SK-N-SH treated with all-trans-retinoic acid at 6 μM for 48 hours (cell line): Measurements from ENCODE around the gene MYO9B.

Experiments used
- ATAC-seq: fragments of 200-7000 bp; cut with Tn5 transposase; 3 replicates; pipeline ENCODE4 v1.9.1; 2020; ENCODE audit warnings: mild to moderate bottlenecking, moderate library complexity
- ARNTL ChIP-seq: fragments of 450-650 bp; formaldehyde crosslinking; IDR thresholded peaks from 2 replicates; pipeline ENCODE4 v1.5.0; 2020; ENCODE audit warnings: low read depth, mild to moderate bottlenecking, moderate library complexity, borderline replicate concordance
- BACH2 ChIP-seq: fragments of 250-450 bp; sonication (Bioruptor Pico); IDR thresholded peaks from 2 replicates; pipeline ENCODE4 v1.9.0; 2021; ENCODE audit warnings: mild to moderate bottlenecking, borderline replicate concordance
- CSDC2 ChIP-seq: fragments of 250-450 bp; sonication (Bioruptor Pico); IDR thresholded peaks from 2 replicates; pipeline ENCODE4 v1.5.0; 2020; ENCODE audit warnings: mild to moderate bottlenecking, moderate library complexity
- CSRNP3 ChIP-seq: fragments of 250-450 bp; sonication (Bioruptor Pico); IDR thresholded peaks from 2 replicates; pipeline ENCODE4 v1.5.1; 2021; ENCODE audit warnings: mild to moderate bottlenecking, moderate library complexity
- ESRRG ChIP-seq: fragments of 250-450 bp; sonication (Bioruptor Pico); IDR thresholded peaks from 2 replicates; pipeline ENCODE4 v1.6.1; 2021; ENCODE audit warnings: mild to moderate bottlenecking
- GLIS3 ChIP-seq: fragments of 250-450 bp; sonication (Bioruptor Pico); IDR thresholded peaks from 2 replicates; pipeline ENCODE4 v1.5.0; 2020; ENCODE audit warnings: mild to moderate bottlenecking, moderate library complexity
- OSR1 ChIP-seq: fragments of 250-450 bp; sonication (Bioruptor Pico); IDR thresholded peaks from 2 replicates; pipeline ENCODE4 v1.8.0; 2022; ENCODE audit warnings: moderate library complexity, mild to moderate bottlenecking, inconsistent platforms
- PATZ1 ChIP-seq: fragments of 250-450 bp; sonication (Bioruptor Pico); IDR thresholded peaks from 2 replicates; pipeline ENCODE4 v1.8.0; 2020; ENCODE audit warnings: mild to moderate bottlenecking, moderate library complexity, borderline replicate concordance
- PPARA ChIP-seq: fragments of 250-450 bp; sonication (Bioruptor Pico); IDR thresholded peaks from 2 replicates; pipeline ENCODE4 v1.5.0; 2020; ENCODE audit warnings: mild to moderate bottlenecking, borderline replicate concordance
- RARB ChIP-seq: fragments of 250-450 bp; sonication (Bioruptor Pico); IDR thresholded peaks from 2 replicates; pipeline ENCODE4 v1.8.0; 2021; ENCODE audit warnings: mild to moderate bottlenecking, moderate library complexity
- TCF4 ChIP-seq: fragments of 250-450 bp; sonication (Bioruptor Pico); IDR thresholded peaks from 2 replicates; pipeline ENCODE4 v1.8.0; 2021; ENCODE audit warnings: mild to moderate bottlenecking, moderate library complexity, borderline replicate concordance
- ZC3H10 ChIP-seq: fragments of 250-450 bp; sonication (Bioruptor Pico); IDR thresholded peaks from 2 replicates; pipeline ENCODE4 v1.5.1; 2021; ENCODE audit warnings: mild to moderate bottlenecking, moderate library complexity
- ZFP3 ChIP-seq: fragments of 250-450 bp; sonication (Bioruptor Pico); IDR thresholded peaks from 2 replicates; pipeline ENCODE4 v1.5.0; 2020; ENCODE audit warnings: mild to moderate bottlenecking, moderate library complexity
- ZFP30 ChIP-seq: fragments of 450-650 bp; formaldehyde crosslinking; IDR thresholded peaks from 2 replicates; pipeline ENCODE4 v1.5.0; 2022; ENCODE audit warnings: mild to moderate bottlenecking, moderate library complexity
- ZNF565 ChIP-seq: fragments of 450-650 bp; formaldehyde crosslinking; conservative IDR thresholded peaks from 2 replicates; pipeline ENCODE4 v1.5.0; 2020; ENCODE audit warnings: low read depth, mild to moderate bottlenecking, moderate library complexity
- ZNF70 ChIP-seq: fragments of 450-650 bp; formaldehyde crosslinking; IDR thresholded peaks from 2 replicates; pipeline ENCODE4 v1.5.0; 2020; ENCODE audit warnings: mild to moderate bottlenecking, moderate library complexity
- ZNF8 ChIP-seq: fragments of 450-650 bp; formaldehyde crosslinking; IDR thresholded peaks from 2 replicates; pipeline ENCODE4 v1.5.0; 2020; ENCODE audit warnings: mild to moderate bottlenecking, moderate library complexity
- TF ChIP-seq, protein P1 (sequence below): fragments of 250-450 bp; sonication (Bioruptor Pico); IDR thresholded peaks from 2 replicates; pipeline ENCODE4 v1.5.0; 2020; ENCODE audit warnings: mild to moderate bottlenecking, moderate library complexity

Gene MYO9B

DNA sequence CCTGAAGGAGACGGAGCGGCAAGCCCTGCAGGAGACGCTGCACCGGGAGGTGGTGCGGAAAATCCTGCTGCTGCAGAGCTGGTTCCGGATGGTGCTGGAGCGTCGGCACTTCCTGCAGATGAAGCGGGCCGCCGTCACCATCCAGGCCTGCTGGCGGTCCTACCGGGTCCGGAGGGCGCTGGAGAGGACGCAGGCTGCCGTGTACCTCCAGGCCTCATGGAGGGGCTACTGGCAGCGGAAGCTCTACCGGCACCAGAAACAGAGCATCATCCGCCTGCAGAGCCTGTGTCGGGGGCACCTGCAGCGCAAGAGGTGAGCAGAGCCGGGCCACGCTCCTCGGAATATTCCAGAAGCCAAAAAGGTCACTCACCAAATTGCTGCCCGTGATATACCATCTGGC, 117.2 kb downstream of the MYO9B start (continued):
- TF ChIP-seq ZNF565 (CRISPR knock-in tag) (no peak), PPARA (no peak)
- TF ChIP-seq, protein P1, sequence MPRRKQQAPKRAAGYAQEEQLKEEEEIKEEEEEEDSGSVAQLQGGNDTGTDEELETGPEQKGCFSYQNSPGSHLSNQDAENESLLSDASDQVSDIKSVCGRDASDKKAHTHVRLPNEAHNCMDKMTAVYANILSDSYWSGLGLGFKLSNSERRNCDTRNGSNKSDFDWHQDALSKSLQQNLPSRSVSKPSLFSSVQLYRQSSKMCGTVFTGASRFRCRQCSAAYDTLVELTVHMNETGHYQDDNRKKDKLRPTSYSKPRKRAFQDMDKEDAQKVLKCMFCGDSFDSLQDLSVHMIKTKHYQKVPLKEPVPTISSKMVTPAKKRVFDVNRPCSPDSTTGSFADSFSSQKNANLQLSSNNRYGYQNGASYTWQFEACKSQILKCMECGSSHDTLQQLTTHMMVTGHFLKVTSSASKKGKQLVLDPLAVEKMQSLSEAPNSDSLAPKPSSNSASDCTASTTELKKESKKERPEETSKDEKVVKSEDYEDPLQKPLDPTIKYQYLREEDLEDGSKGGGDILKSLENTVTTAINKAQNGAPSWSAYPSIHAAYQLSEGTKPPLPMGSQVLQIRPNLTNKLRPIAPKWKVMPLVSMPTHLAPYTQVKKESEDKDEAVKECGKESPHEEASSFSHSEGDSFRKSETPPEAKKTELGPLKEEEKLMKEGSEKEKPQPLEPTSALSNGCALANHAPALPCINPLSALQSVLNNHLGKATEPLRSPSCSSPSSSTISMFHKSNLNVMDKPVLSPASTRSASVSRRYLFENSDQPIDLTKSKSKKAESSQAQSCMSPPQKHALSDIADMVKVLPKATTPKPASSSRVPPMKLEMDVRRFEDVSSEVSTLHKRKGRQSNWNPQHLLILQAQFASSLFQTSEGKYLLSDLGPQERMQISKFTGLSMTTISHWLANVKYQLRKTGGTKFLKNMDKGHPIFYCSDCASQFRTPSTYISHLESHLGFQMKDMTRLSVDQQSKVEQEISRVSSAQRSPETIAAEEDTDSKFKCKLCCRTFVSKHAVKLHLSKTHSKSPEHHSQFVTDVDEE, result no peak

GRCh38 chr19:17194608-17195007, 119.0 kb downstream of the MYO9B start:
- TF ChIP-seq PATZ1 (no peak), CSDC2 (CRISPR knock-in tag) (no peak), TCF4 (CRISPR knock-in tag) (no peak), ZFP30 (no peak), ARNTL (CRISPR knock-in tag) (no peak), ESRRG (CRISPR knock-in tag) (no peak), GLIS3 (CRISPR knock-in tag) (no peak), CSRNP3 (no peak), ZC3H10 (no peak), ZFP3 (CRISPR knock-in tag) (no peak), RARB (CRISPR knock-in tag) (no peak)
- TF ChIP-seq, protein P1, result no peak
- ATAC-seq, result no peak

DNA sequence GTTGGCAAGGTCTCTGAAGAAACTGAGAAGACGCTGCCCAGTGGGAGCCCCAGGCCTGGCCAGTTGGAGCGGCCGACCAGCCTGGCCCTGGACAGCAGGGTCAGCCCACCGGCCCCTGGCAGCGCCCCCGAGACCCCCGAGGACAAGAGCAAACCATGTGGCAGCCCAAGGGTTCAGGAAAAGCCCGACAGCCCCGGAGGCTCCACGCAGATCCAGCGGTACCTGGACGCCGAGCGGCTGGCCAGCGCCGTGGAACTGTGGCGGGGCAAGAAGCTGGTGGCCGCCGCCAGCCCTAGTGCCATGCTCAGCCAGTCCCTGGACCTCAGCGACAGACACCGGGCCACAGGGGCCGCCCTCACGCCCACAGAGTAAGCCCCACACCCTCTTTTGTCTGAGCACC, 119.5 kb downstream of the MYO9B start:
- no peak for ATAC-seq
- TF ChIP-seq ZNF8 (CRISPR knock-in tag), result no peak
- no peak for TF ChIP-seq BACH2
- no peak for TF ChIP-seq RARB (CRISPR knock-in tag)
- TF ChIP-seq ESRRG (CRISPR knock-in tag), result no peak
- TF ChIP-seq ZFP3 (CRISPR knock-in tag), result no peak
- TF ChIP-seq, protein P1, result no peak
- TF ChIP-seq ZNF70 (CRISPR knock-in tag), result no peak
- no peak for TF ChIP-seq PATZ1
- no peak for TF ChIP-seq ZFP30
- no peak for TF ChIP-seq GLIS3 (CRISPR knock-in tag)
- TF ChIP-seq OSR1, result no peak
- TF ChIP-seq ZNF565 (CRISPR knock-in tag), result no peak
- TF ChIP-seq ARNTL (CRISPR knock-in tag), result no peak
- TF ChIP-seq CSDC2 (CRISPR knock-in tag), result no peak
- no peak for TF ChIP-seq CSRNP3
